ENCODE data around the gene LPIN2. TPM values are rescaled to one million over a fixed set of nuclear protein-coding genes. Genes with fewer than 3 reads are reported as not detected.

The LPIN2 gene
- total RNA-seq, 1 donor from 2014 or later: 14.1 TPM

Other genes starting within 250 kb of the LPIN2 start
- gene EMILIN2, start 166.1 kb downstream of the LPIN2 start, total RNA-seq: 17.5 TPM
- 9.7 TPM for gene MYOM1, start 206.8 kb upstream of the LPIN2 start, total RNA-seq
- gene MYL12A, start 234.7 kb upstream of the LPIN2 start, total RNA-seq: 299 TPM
- gene MYL12B, start 249.0 kb upstream of the LPIN2 start, total RNA-seq: 372 TPM